Esophagus squamous epithelium (tissue), 5 donors: Measurements from ENCODE around the gene CACNA2D3. TPM values are rescaled to one million over a fixed set of nuclear protein-coding genes. Genes with fewer than 3 reads are reported as not detected.

Source experiments
- DNase-seq: peaks from one replicate; lab custom pipeline; 2025; lab: John Stamatoyannopoulos, UW
- H3K27ac ChIP-seq, 4 donors: fragments of 200-600 bp; sonication (generic); one replicate each; pipeline ENCODE4 v1.5.1; 2016 to 2019; ENCODE audit warnings: mild to moderate bottlenecking in 1 of 4
- H3K27me3 ChIP-seq, 4 donors: fragments of 200-600 bp; sonication (generic); 1 replicate in 3 of 4; 2 replicates in 1 of 4; pipeline versions ENCODE4 v1.5.1 to v1.6.0; 2017 to 2021; ENCODE audit warnings: antibody characterized with exemption in 1 of 4
- H3K36me3 ChIP-seq, 3 donors: fragments of 200-600 bp; sonication (generic); one replicate each; pipeline ENCODE4 v1.5.1; 2016 to 2019
- H3K4me1 ChIP-seq, 3 donors: fragments of 200-600 bp; sonication (generic); one replicate each; pipeline ENCODE4 v1.5.1; 2017 to 2019
- H3K4me3 ChIP-seq, 4 donors: fragments of 200-600 bp; sonication (generic); 1 replicate in 3 of 4; 2 replicates in 1 of 4; pipeline ENCODE4 v1.5.1; 2016 to 2019; ENCODE audit warnings: mild to moderate bottlenecking in 2 of 4, moderate library complexity in 1 of 4
- H3K9me3 ChIP-seq, 3 donors: fragments of 200-600 bp; sonication (generic); one replicate each; pipeline ENCODE4 v1.5.1; 2016 to 2019
- CTCF ChIP-seq, 6 experiments: fragments of 450-650 bp in 4 of 6; fragments of 200-600 bp in 2 of 6; sonication (generic) in 2 of 6; IDR thresholded peaks; one replicate each; pipeline ENCODE4 v1.5.1; 2016 to 2019; ENCODE audit warnings: antibody characterized with exemption in 6 of 6, mild to moderate bottlenecking in 4 of 6, moderate library complexity in 4 of 6
- POLR2A ChIP-seq, 4 donors: fragments of 450-650 bp; IDR thresholded peaks; one replicate each; pipeline ENCODE4 v1.6.1; 2017; ENCODE audit warnings: antibody characterized with exemption in 4 of 4, mild to moderate bottlenecking in 4 of 4, moderate library complexity in 3 of 4
- WGBS, 2 donors: methylation state at CpG; one replicate each; pipeline ENCODE4 v1.1.5; 2018; 5-methylcytosine and 5-hydroxymethylcytosine counted together
- intact Hi-C: fragments of 100-400 bp; cut with DNase I; formaldehyde crosslinking; loops from one replicate; pipeline ENCODE4 v1.15.0; 2022
- total RNA-seq, 4 donors: library from RNA; depleted of rRNA; stranded (reverse); fragments of >200 nt; gene quantifications; one replicate each; pipeline ENCODE4 v1.1.0, GENCODE V29; 2016
- donor health status: DM: yes; HTN: yes; CAD: no.

Gene CACNA2D3
- total RNA-seq, 4 donors from 2014 or later, result 1.2 to 7.1 (median 5.1) TPM

DNA sequence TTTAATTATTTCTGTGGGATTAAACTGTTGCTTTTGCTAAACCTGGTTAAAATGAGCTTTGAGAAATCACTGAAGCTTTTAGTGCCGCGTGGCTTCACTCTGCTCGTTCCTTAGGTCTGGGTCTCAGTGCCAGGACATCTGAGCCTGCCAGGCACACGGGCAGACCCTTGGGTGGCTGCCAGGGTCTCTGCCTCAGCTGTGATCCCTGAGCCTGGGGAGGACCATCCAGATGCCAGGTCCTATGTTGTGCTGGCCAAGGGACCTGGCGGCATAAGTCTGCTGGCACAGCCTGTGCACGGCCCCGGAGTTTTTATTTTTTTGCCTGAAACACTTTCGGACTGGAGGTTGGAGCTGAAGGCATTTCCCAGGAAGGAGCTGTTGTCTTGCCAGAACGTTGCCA, 477.4 kb downstream of the CACNA2D3 start:
- H3K4me3 ChIP-seq, result peak overlapping the region in 1 of 4 donors; percentile 28
- no peak for TF ChIP-seq CTCF (IDR thresholded peaks at IDR 0.05)
- TF ChIP-seq POLR2A (IDR thresholded peaks at IDR 0.05), result no peak
- no peak for DNase-seq
- intact Hi-C loops, result no loop called here
- H3K4me1 ChIP-seq, result peaks cover 0 to 18% (median 0%) of the 10 kb centered on the region in 3 donors
- no peak overlapping the region for H3K27ac ChIP-seq
- no peaks in the 10 kb centered on the region for H3K36me3 ChIP-seq
- WGBS, 2 donors, result 40 to 57% methylated on average over 6 to 7 of the region's 9 CpGs
- no peaks in the 10 kb centered on the region for H3K27me3 ChIP-seq
- H3K9me3 ChIP-seq, result no peaks in the 10 kb centered on the region

GRCh38 chr3:54600441-54601204, 478.3 kb downstream of the CACNA2D3 start:
- intact Hi-C loops, result no loop called here
- Histone ChIP-seq H3K4me3 (no peak overlapping the region), H3K36me3 (no peaks in the 10 kb centered on the region), H3K27ac (no peak overlapping the region), H3K27me3 (no peaks in the 10 kb centered on the region), H3K4me1 (peaks cover 0 to 18% (median 0%) of the 10 kb centered on the region in 3 donors), H3K9me3 (no peaks in the 10 kb centered on the region)
- WGBS, 2 donors, result 63 to 69% methylated on average over 12 of the region's 12 CpGs
- TF ChIP-seq CTCF (IDR thresholded peaks at IDR 0.05) (no peak), POLR2A (IDR thresholded peaks at IDR 0.05) (no peak)
- DNase-seq, result no peak

DNA sequence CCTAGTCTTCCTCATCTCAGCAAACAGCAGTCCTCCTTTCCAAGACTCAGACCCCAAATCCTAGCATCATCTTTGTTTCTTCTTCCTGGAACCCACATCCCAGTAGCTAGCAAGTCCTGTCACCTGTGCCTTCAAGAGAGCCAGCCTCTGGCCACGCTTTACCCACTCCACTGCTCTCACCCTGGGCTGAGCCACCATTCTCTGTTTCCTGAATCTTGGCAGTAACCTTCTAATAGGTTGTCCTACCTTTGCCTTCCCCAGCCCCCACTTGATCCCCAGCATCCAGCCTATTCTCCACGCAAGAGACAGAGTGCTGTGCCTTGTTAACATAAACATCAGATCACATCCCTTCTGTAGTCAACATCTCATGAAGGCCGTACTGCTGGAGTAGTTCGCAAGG, 482.1 kb downstream of the CACNA2D3 start:
- intact Hi-C loops, result no loop called here
- DNase-seq, result no peak
- no peaks in the 10 kb centered on the region for H3K36me3 ChIP-seq
- no peak overlapping the region for H3K27ac ChIP-seq
- WGBS, 2 donors, result 88 to 94% methylated on average over 4 of the region's 4 CpGs
- no peak overlapping the region for H3K4me3 ChIP-seq
- TF ChIP-seq CTCF (IDR thresholded peaks at IDR 0.05) (no peak), POLR2A (IDR thresholded peaks at IDR 0.05) (no peak)
- no peaks in the 10 kb centered on the region for H3K9me3 ChIP-seq
- H3K27me3 ChIP-seq, result no peaks in the 10 kb centered on the region
- peaks cover 0 to 15% (median 0%) of the 10 kb centered on the region in 3 donors for H3K4me1 ChIP-seq

DNA sequence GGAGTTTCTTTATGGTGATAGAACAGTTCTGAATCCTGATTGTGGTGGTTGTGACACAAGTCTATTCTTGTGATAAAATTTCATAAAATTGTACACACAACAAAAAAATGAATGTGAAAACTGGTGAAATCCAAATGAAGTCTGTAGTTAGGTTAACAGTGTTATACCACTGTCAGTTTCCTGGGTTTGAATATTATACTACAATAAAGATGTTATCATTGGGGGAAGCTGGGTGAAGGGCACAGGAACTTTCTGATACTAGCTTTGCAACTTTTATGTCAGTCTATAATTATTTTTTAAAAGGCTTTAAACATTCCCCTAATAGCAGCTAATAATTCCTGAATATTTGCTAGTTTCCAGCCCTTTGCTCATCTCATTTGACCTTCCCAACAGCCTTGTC, 485.7 kb downstream of the CACNA2D3 start:
- Histone ChIP-seq H3K9me3 (no peaks in the 10 kb centered on the region), H3K4me1 (no peaks in the 10 kb centered on the region), H3K27me3 (no peaks in the 10 kb centered on the region), H3K4me3 (no peak overlapping the region), H3K27ac (no peak overlapping the region), H3K36me3 (no peaks in the 10 kb centered on the region)
- DNase-seq, result no peak
- TF ChIP-seq POLR2A (IDR thresholded peaks at IDR 0.05) (no peak), CTCF (IDR thresholded peaks at IDR 0.05) (no peak)
- intact Hi-C loops, result no loop called here

DNA sequence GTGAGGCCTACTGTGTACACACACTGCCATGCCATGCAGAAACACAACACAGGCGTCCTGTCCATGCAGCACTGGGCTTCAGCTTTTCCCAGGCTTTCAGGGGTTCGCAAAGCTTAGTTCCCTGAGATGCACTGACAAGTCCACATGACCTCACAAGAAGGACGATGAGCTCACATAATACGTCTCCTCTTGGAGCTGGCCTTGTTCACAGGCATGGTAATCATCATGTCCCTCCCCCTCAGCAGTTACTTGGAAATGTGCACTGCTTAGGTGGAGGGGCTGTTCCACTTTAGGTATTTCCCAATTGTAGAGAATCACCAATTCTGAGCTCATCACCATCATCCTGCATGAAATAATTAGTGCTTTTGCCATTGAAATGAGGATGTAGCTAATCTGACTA, 496.7 kb downstream of the CACNA2D3 start:
- no peaks in the 10 kb centered on the region for H3K27me3 ChIP-seq
- no peaks in the 10 kb centered on the region for H3K9me3 ChIP-seq
- H3K36me3 ChIP-seq, result no peaks in the 10 kb centered on the region
- TF ChIP-seq CTCF (IDR thresholded peaks at IDR 0.05) (no peak), POLR2A (IDR thresholded peaks at IDR 0.05) (no peak)
- 81 to 100% methylated on average over 4 of the region's 4 CpGs for WGBS, 2 donors
- H3K27ac ChIP-seq, result no peak overlapping the region
- no peaks in the 10 kb centered on the region for H3K4me1 ChIP-seq
- intact Hi-C loops, result no loop called here
- no peak overlapping the region for H3K4me3 ChIP-seq
- no peak for DNase-seq
